Measurements from ENCODE around the gene HTR1D.
"Not testable (repeated sequence)": the region's sequence is repeated elsewhere in the genome, so short reads cannot be mapped to it uniquely, and the experiment has no call there.

Gene HTR1D

GRCh38 chr1:23209770-23210169 is 7.5 kb downstream of the HTR1D start:
- H2BK120ac ChIP-seq (ENCODE audit: low read depth, low read length): no peak overlapping the region
- no peak for DNase-seq
- no CpG with 5 or more reads among the region's 4 CpGs for WGBS (ENCODE audit: extremely low coverage, insufficient coverage, low lambda C conversion rate)
- H3K4me3 ChIP-seq (ENCODE audit: low read length): no peak overlapping the region
- H3K4me2 ChIP-seq (ENCODE audit: low read length): no peak overlapping the region
- no peak overlapping the region for H3K4ac ChIP-seq (ENCODE audit: low read depth, low read length)
- H2BK15ac ChIP-seq (replicated peaks; ENCODE audit: low read depth): no peak overlapping the region
- no peaks in the 10 kb centered on the region for H3K79me2 ChIP-seq (ENCODE audit: control insufficient read depth, insufficient read depth, low read length)
- H3K4me1 ChIP-seq (ENCODE audit: control insufficient read depth, low read depth, low read length): no peaks in the 10 kb centered on the region
- H2AK5ac ChIP-seq (ENCODE audit: low read length): no peak overlapping the region
- no peak overlapping the region for H3K56ac ChIP-seq (ENCODE audit: low read length)
- no peak overlapping the region for H3K9ac ChIP-seq (ENCODE audit: low read length)
- no peak overlapping the region for H4K8ac ChIP-seq (ENCODE audit: low read depth, low read length)
- H3K27ac ChIP-seq (ENCODE audit: low read depth, low read length): no peak overlapping the region
- no peaks in the 10 kb centered on the region for H3K79me1 ChIP-seq (ENCODE audit: low read length)
- no peaks in the 10 kb centered on the region for H3K36me3 ChIP-seq (ENCODE audit: control insufficient read depth, insufficient read depth, low read length)
- H3K23ac ChIP-seq (ENCODE audit: low read length): no peak overlapping the region
- no peak overlapping the region for H2BK5ac ChIP-seq (ENCODE audit: low read length)
- H3K18ac ChIP-seq (ENCODE audit: low read length): no peak overlapping the region
- H3K27me3 ChIP-seq (ENCODE audit: insufficient read depth, low read length, poor library complexity): no peaks in the 10 kb centered on the region
- no peak overlapping the region for H4K5ac ChIP-seq (ENCODE audit: low read length)

- Histone ChIP-seq H3K56ac (ENCODE audit: low read length) (no peak overlapping the region), H3K36me3 (ENCODE audit: control insufficient read depth, insufficient read depth, low read length) (no peaks in the 10 kb centered on the region), H3K23ac (ENCODE audit: low read length) (no peak overlapping the region), H4K8ac (ENCODE audit: low read depth, low read length) (no peak overlapping the region), H3K27me3 (ENCODE audit: insufficient read depth, low read length, poor library complexity) (no peaks in the 10 kb centered on the region), H2BK5ac (ENCODE audit: low read length) (no peak overlapping the region), H3K9ac (ENCODE audit: low read length) (no peak overlapping the region), H3K4me2 (ENCODE audit: low read length) (no peak overlapping the region), H2BK120ac (ENCODE audit: low read depth, low read length) (no peak overlapping the region), H3K79me2 (ENCODE audit: control insufficient read depth, insufficient read depth, low read length) (no peaks in the 10 kb centered on the region), H4K5ac (ENCODE audit: low read length) (no peak overlapping the region), H3K4ac (ENCODE audit: low read depth, low read length) (no peak overlapping the region), H3K79me1 (ENCODE audit: low read length) (no peaks in the 10 kb centered on the region), H2BK15ac (replicated peaks; ENCODE audit: low read depth) (no peak overlapping the region), H3K27ac (ENCODE audit: low read depth, low read length) (no peak overlapping the region), H3K4me1 (ENCODE audit: control insufficient read depth, low read depth, low read length) (no peaks in the 10 kb centered on the region), H3K4me3 (ENCODE audit: low read length) (no peak overlapping the region), H2AK5ac (ENCODE audit: low read length) (no peak overlapping the region), H3K18ac (ENCODE audit: low read length) (no peak overlapping the region)
- no peak for DNase-seq
- WGBS (ENCODE audit: extremely low coverage, insufficient coverage, low lambda C conversion rate): no CpG with 5 or more reads among the region's 2 CpGs
Measured at GRCh38 chr1:23208527-23208926, 8.8 kb downstream of the HTR1D start.

GRCh38 chr1:23207733-23208132 is 9.6 kb downstream of the HTR1D start:
- H3K23ac ChIP-seq (ENCODE audit: low read length); H3K4me1 ChIP-seq (ENCODE audit: control insufficient read depth, low read depth, low read length); H3K4me2 ChIP-seq (ENCODE audit: low read length); H4K5ac ChIP-seq (ENCODE audit: low read length); H3K36me3 ChIP-seq (ENCODE audit: control insufficient read depth, insufficient read depth, low read length); H2AK5ac ChIP-seq (ENCODE audit: low read length); H4K8ac ChIP-seq (ENCODE audit: low read depth, low read length); H3K4ac ChIP-seq (ENCODE audit: low read depth, low read length); H2BK120ac ChIP-seq (ENCODE audit: low read depth, low read length); H3K27ac ChIP-seq (ENCODE audit: low read depth, low read length); H3K79me2 ChIP-seq (ENCODE audit: control insufficient read depth, insufficient read depth, low read length); H3K79me1 ChIP-seq (ENCODE audit: low read length); H3K9ac ChIP-seq (ENCODE audit: low read length); H3K18ac ChIP-seq (ENCODE audit: low read length); H3K56ac ChIP-seq (ENCODE audit: low read length); H2BK5ac ChIP-seq (ENCODE audit: low read length); H3K27me3 ChIP-seq (ENCODE audit: insufficient read depth, low read length, poor library complexity); DNase-seq; H2BK15ac ChIP-seq (replicated peaks; ENCODE audit: low read depth); H3K4me3 ChIP-seq (ENCODE audit: low read length): not testable (repeated sequence)
- WGBS (ENCODE audit: extremely low coverage, insufficient coverage, low lambda C conversion rate): no CpG with 5 or more reads among the region's 8 CpGs

GRCh38 chr1:23202263-23202749 is 15.0 kb downstream of the HTR1D start:
- Histone ChIP-seq H3K79me1 (ENCODE audit: low read length) (no peaks in the 10 kb centered on the region), H3K4me3 (ENCODE audit: low read length) (no peak overlapping the region), H4K8ac (ENCODE audit: low read depth, low read length) (no peak overlapping the region), H3K4me2 (ENCODE audit: low read length) (no peak overlapping the region), H2BK15ac (replicated peaks; ENCODE audit: low read depth) (no peak overlapping the region), H3K4ac (ENCODE audit: low read depth, low read length) (no peak overlapping the region), H3K56ac (ENCODE audit: low read length) (no peak overlapping the region), H3K4me1 (ENCODE audit: control insufficient read depth, low read depth, low read length) (no peaks in the 10 kb centered on the region), H3K18ac (ENCODE audit: low read length) (no peak overlapping the region), H2BK120ac (ENCODE audit: low read depth, low read length) (no peak overlapping the region), H3K36me3 (ENCODE audit: control insufficient read depth, insufficient read depth, low read length) (no peaks in the 10 kb centered on the region), H3K23ac (ENCODE audit: low read length) (no peak overlapping the region), H3K27me3 (ENCODE audit: insufficient read depth, low read length, poor library complexity) (no peaks in the 10 kb centered on the region), H2AK5ac (ENCODE audit: low read length) (no peak overlapping the region), H3K79me2 (ENCODE audit: control insufficient read depth, insufficient read depth, low read length) (no peaks in the 10 kb centered on the region), H4K5ac (ENCODE audit: low read length) (no peak overlapping the region), H2BK5ac (ENCODE audit: low read length) (no peak overlapping the region), H3K9ac (ENCODE audit: low read length) (no peak overlapping the region), H3K27ac (ENCODE audit: low read depth, low read length) (no peak overlapping the region)
- WGBS (ENCODE audit: extremely low coverage, insufficient coverage, low lambda C conversion rate): no CpG with 5 or more reads among the region's 3 CpGs
- no peak for DNase-seq

GRCh38 chr1:23200883-23201282 is 16.4 kb downstream of the HTR1D start:
- no peak overlapping the region for H4K8ac ChIP-seq (ENCODE audit: low read depth, low read length)

GRCh38 chr1:23198373-23198772 is 18.9 kb downstream of the HTR1D start:
- Histone ChIP-seq H3K79me1 (ENCODE audit: low read length) (no peaks in the 10 kb centered on the region), H3K4me3 (ENCODE audit: low read length) (no peak overlapping the region), H2BK120ac (ENCODE audit: low read depth, low read length) (no peak overlapping the region), H2AK5ac (ENCODE audit: low read length) (no peak overlapping the region), H3K4me1 (ENCODE audit: control insufficient read depth, low read depth, low read length) (peaks cover 2% of the 10 kb centered on the region), H2BK5ac (ENCODE audit: low read length) (no peak overlapping the region), H3K36me3 (ENCODE audit: control insufficient read depth, insufficient read depth, low read length) (no peaks in the 10 kb centered on the region), H3K56ac (ENCODE audit: low read length) (no peak overlapping the region), H3K23ac (ENCODE audit: low read length) (no peak overlapping the region), H3K9ac (ENCODE audit: low read length) (no peak overlapping the region), H3K27ac (ENCODE audit: low read depth, low read length) (no peak overlapping the region), H3K4ac (ENCODE audit: low read depth, low read length) (no peak overlapping the region), H3K27me3 (ENCODE audit: insufficient read depth, low read length, poor library complexity) (no peaks in the 10 kb centered on the region), H4K5ac (ENCODE audit: low read length) (no peak overlapping the region), H4K8ac (ENCODE audit: low read depth, low read length) (no peak overlapping the region), H3K4me2 (ENCODE audit: low read length) (no peak overlapping the region), H3K18ac (ENCODE audit: low read length) (no peak overlapping the region), H2BK15ac (replicated peaks; ENCODE audit: low read depth) (no peak overlapping the region), H3K79me2 (ENCODE audit: control insufficient read depth, insufficient read depth, low read length) (no peaks in the 10 kb centered on the region)
- WGBS (ENCODE audit: extremely low coverage, insufficient coverage, low lambda C conversion rate): no CpG with 5 or more reads among the region's 4 CpGs
- no peak for DNase-seq

More at GRCh38 chr1:23200883-23201282, 16.4 kb downstream of the HTR1D start:
- Histone ChIP-seq H3K4me3 (ENCODE audit: low read length) (no peak overlapping the region), H3K9ac (ENCODE audit: low read length) (no peak overlapping the region), H3K27me3 (ENCODE audit: insufficient read depth, low read length, poor library complexity) (no peaks in the 10 kb centered on the region), H3K23ac (ENCODE audit: low read length) (no peak overlapping the region), H3K79me1 (ENCODE audit: low read length) (no peaks in the 10 kb centered on the region), H2BK120ac (ENCODE audit: low read depth, low read length) (no peak overlapping the region), H2AK5ac (ENCODE audit: low read length) (no peak overlapping the region), H4K5ac (ENCODE audit: low read length) (no peak overlapping the region), H3K4ac (ENCODE audit: low read depth, low read length) (no peak overlapping the region), H3K27ac (ENCODE audit: low read depth, low read length) (no peak overlapping the region), H3K56ac (ENCODE audit: low read length) (no peak overlapping the region), H3K18ac (ENCODE audit: low read length) (no peak overlapping the region), H3K36me3 (ENCODE audit: control insufficient read depth, insufficient read depth, low read length) (no peaks in the 10 kb centered on the region), H2BK5ac (ENCODE audit: low read length) (no peak overlapping the region), H3K4me2 (ENCODE audit: low read length) (no peak overlapping the region), H2BK15ac (replicated peaks; ENCODE audit: low read depth) (no peak overlapping the region), H3K79me2 (ENCODE audit: control insufficient read depth, insufficient read depth, low read length) (no peaks in the 10 kb centered on the region), H3K4me1 (ENCODE audit: control insufficient read depth, low read depth, low read length) (peaks cover 2% of the 10 kb centered on the region)
- DNase-seq: peak; percentile 48
- WGBS (ENCODE audit: extremely low coverage, insufficient coverage, low lambda C conversion rate): no CpG with 5 or more reads among the region's 1 CpG

All from mesendoderm (in vitro differentiated cells).